Ectodermal cell (in vitro differentiated cells): Measurements from ENCODE around the gene CYB5D1.
"Not testable (repeated sequence)": the region's sequence is repeated elsewhere in the genome, so short reads cannot be mapped to it uniquely, and the experiment has no call there.

Experiments
- H3K27ac ChIP-seq: 2 replicates; pipeline ENCODE4 v1.7.0; 2013; ENCODE audit warnings: mild to moderate bottlenecking, low read depth, low read length; ENCODE audit not compliant: insufficient read depth, poor library complexity, severe bottlenecking
- H3K27me3 ChIP-seq: 2 replicates; pipeline ENCODE4 v1.7.0; 2013; ENCODE audit warnings: mild to moderate bottlenecking, low read length; ENCODE audit not compliant: insufficient read depth, control insufficient read depth, poor library complexity, severe bottlenecking
- H3K36me3 ChIP-seq: one replicate; pipeline ENCODE4 v1.7.0; 2013; ENCODE audit warnings: low read length; ENCODE audit not compliant: control insufficient read depth, insufficient read depth
- H3K4me1 ChIP-seq: one replicate; pipeline ENCODE4 v1.7.0; 2013; ENCODE audit warnings: low read length; ENCODE audit not compliant: control insufficient read depth, insufficient read depth
- H3K4me3 ChIP-seq: 2 replicates; pipeline ENCODE4 v1.7.0; 2013; ENCODE audit warnings: low read depth, low read length, control low read depth; ENCODE audit not compliant: insufficient read depth
- H3K9me3 ChIP-seq: 2 replicates; pipeline ENCODE4 v1.7.0; 2013; ENCODE audit warnings: mild to moderate bottlenecking, low read length, moderate library complexity; ENCODE audit not compliant: control insufficient read depth
- WGBS, 2 experiments: methylation state at CpG; one replicate each; pipeline ENCODE4 v1.1.7; 2013; ENCODE audit warnings: missing lambda C conversion rate in 2 of 2; 5-methylcytosine and 5-hydroxymethylcytosine counted together

The CYB5D1 gene

GRCh38 chr17:7856811-7857712 is 741 bp upstream of the CYB5D1 start, which contains the start of gene NAA38:
Gene NAA38, minus strand, starts transcription at chr17:7857559. Its CDS starts 96 bp downstream, at chr17:7857463.
- Histone ChIP-seq H3K9me3 (no peaks in the 10 kb centered on the region), H3K27ac (peak within 1 kb of the TSS; percentile 94), H3K4me3 (peak within 1 kb of the TSS; percentile 74), H3K27me3 (no peaks in the 10 kb centered on the region), H3K36me3 (peaks cover 12% of the 10 kb centered on the region), H3K4me1 (peaks cover 25% of the 10 kb centered on the region)
- WGBS, 2 experiments, result 1% methylated on average over 64 of the region's 64 CpGs

- H3K4me1 ChIP-seq, result peaks cover 21% of the 10 kb centered on the region
- WGBS, 2 experiments, result 5% methylated on average over 20 of the region's 20 CpGs
- peak overlapping the region; percentile 74 for H3K4me3 ChIP-seq
- H3K27ac ChIP-seq, result peak overlapping the region; percentile 94
- no peaks in the 10 kb centered on the region for H3K27me3 ChIP-seq
- no peaks in the 10 kb centered on the region for H3K36me3 ChIP-seq
- H3K9me3 ChIP-seq, result no peaks in the 10 kb centered on the region
Observed at GRCh38 chr17:7858522-7858810, 663 bp downstream of the CYB5D1 start.

- Histone ChIP-seq H3K4me3 (peak overlapping the region; percentile 74), H3K36me3 (no peaks in the 10 kb centered on the region), H3K27me3 (no peaks in the 10 kb centered on the region), H3K4me1 (peaks cover 16% of the 10 kb centered on the region), H3K9me3 (no peaks in the 10 kb centered on the region), H3K27ac (no peak overlapping the region)
- 94 to 96% methylated on average over 7 to 8 of the region's 8 CpGs for WGBS, 2 experiments
Observed at GRCh38 chr17:7859028-7859427, 1.2 kb downstream of the CYB5D1 start.

GRCh38 chr17:7862692-7863437 is 5.1 kb downstream of the CYB5D1 start:
- WGBS, 2 experiments, result 48 to 55% methylated on average over 2 to 3 of the region's 3 CpGs
- H3K4me3 ChIP-seq, result no peak overlapping the region
- no peak overlapping the region for H3K27ac ChIP-seq
- no peaks in the 10 kb centered on the region for H3K36me3 ChIP-seq
- peaks cover 8% of the 10 kb centered on the region for H3K4me1 ChIP-seq
- H3K27me3 ChIP-seq, result no peaks in the 10 kb centered on the region
- H3K9me3 ChIP-seq, result no peaks in the 10 kb centered on the region

GRCh38 chr17:7864384-7864783 is 6.6 kb downstream of the CYB5D1 start:
- not testable (repeated sequence) for H3K9me3 ChIP-seq, H3K4me3 ChIP-seq, H3K27me3 ChIP-seq, H3K27ac ChIP-seq, H3K36me3 ChIP-seq, H3K4me1 ChIP-seq
- WGBS, 2 experiments, result 80 to 91% methylated on average over 5 of the region's 5 CpGs

- Histone ChIP-seq H3K9me3 (no peaks in the 10 kb centered on the region), H3K36me3 (no peaks in the 10 kb centered on the region)
Observed at GRCh38 chr17:7864995-7865650, 7.3 kb downstream of the CYB5D1 start.

GRCh38 chr17:7867881-7868329 is 10.1 kb downstream of the CYB5D1 start:
- Histone ChIP-seq H3K36me3 (no peaks in the 10 kb centered on the region), H3K9me3 (no peaks in the 10 kb centered on the region), H3K27me3 (no peaks in the 10 kb centered on the region), H3K4me3 (no peak overlapping the region), H3K27ac (no peak overlapping the region), H3K4me1 (no peaks in the 10 kb centered on the region)
- WGBS, 2 experiments, result 92% methylated on average over 5 of the region's 5 CpGs

More at GRCh38 chr17:7864995-7865650, 7.3 kb downstream of the CYB5D1 start:
- Histone ChIP-seq H3K4me3 (no peak overlapping the region), H3K27ac (no peak overlapping the region), H3K4me1 (no peaks in the 10 kb centered on the region), H3K27me3 (no peaks in the 10 kb centered on the region)
- 93 to 94% methylated on average over 4 of the region's 5 CpGs for WGBS, 2 experiments

- no peaks in the 10 kb centered on the region for H3K27me3 ChIP-seq
- H3K9me3 ChIP-seq, result no peaks in the 10 kb centered on the region
- no peaks in the 10 kb centered on the region for H3K36me3 ChIP-seq
- no peak overlapping the region for H3K4me3 ChIP-seq
- no peaks in the 10 kb centered on the region for H3K4me1 ChIP-seq
- H3K27ac ChIP-seq, result no peak overlapping the region
- 78 to 82% methylated on average over 4 of the region's 4 CpGs for WGBS, 2 experiments
Observed at GRCh38 chr17:7873051-7873450, 15.2 kb downstream of the CYB5D1 start.

GRCh38 chr17:7875804-7876370 is 18.1 kb downstream of the CYB5D1 start:
- 93 to 96% methylated on average over 1 of the region's 2 CpGs for WGBS, 2 experiments
- Histone ChIP-seq H3K27ac (no peak overlapping the region), H3K27me3 (no peaks in the 10 kb centered on the region), H3K4me1 (no peaks in the 10 kb centered on the region), H3K36me3 (no peaks in the 10 kb centered on the region), H3K9me3 (no peaks in the 10 kb centered on the region), H3K4me3 (no peak overlapping the region)
